K562 (cell line): Measurements from ENCODE around the gene CEP131.

ENCODE experiments used
- FOSL1 ChIP-seq: fragments of 200-800 bp; sonication (Bioruptor generic); conservative IDR thresholded peaks from 2 replicates; pipeline ENCODE4 v1.6.1; 2016; ENCODE audit warnings: missing genetic modification characterization, missing compliant biosample characterization
- JUND ChIP-seq, 2 experiments: IDR thresholded peaks; 2 replicates in 1 of 2; 3 replicates in 1 of 2; pipeline ENCODE4 v1.6.1; 2011; ENCODE audit warnings: borderline replicate concordance in 2 of 2, low read depth in 2 of 2, low read length in 2 of 2, improper control_type of control experiment in 1 of 2, missing biosample characterization in 1 of 2, missing genetic modification characterization in 1 of 2, missing genetic modification reagents in 1 of 2
- KLF10 ChIP-seq: fragments of 250-450 bp; sonication (Bioruptor Pico); IDR thresholded peaks from 2 replicates; pipeline ENCODE4 v1.6.1; 2021; ENCODE audit warnings: matching md5 sums
- MAX ChIP-seq: sonication (generic); formaldehyde crosslinking; IDR thresholded peaks from 2 replicates; pipeline ENCODE4 v1.9.0; 2022; ENCODE audit warnings: mild to moderate bottlenecking, missing genetic modification reagents
- NKRF ChIP-seq: fragments of 450-650 bp; IDR thresholded peaks from 2 replicates; pipeline ENCODE4 v1.6.1; 2016; ENCODE audit warnings: borderline replicate concordance
- POLR2A ChIP-seq: fragments of 450-650 bp; conservative IDR thresholded peaks from 2 replicates; pipeline ENCODE4 v1.6.1; 2016
- SIN3A ChIP-seq, 2 experiments: fragments of 150-350 bp in 1 of 2; IDR thresholded peaks; 2 replicates each; pipeline ENCODE4 v1.6.1; 2011 to 2016; ENCODE audit warnings: borderline replicate concordance in 2 of 2, low read depth in 2 of 2, low read length in 2 of 2, mild to moderate bottlenecking in 2 of 2, moderate library complexity in 2 of 2; ENCODE audit not compliant: control insufficient read depth in 1 of 2
- ZBTB40 ChIP-seq, 2 experiments: fragments of 450-650 bp in 1 of 2; sonication (generic) in 1 of 2; formaldehyde crosslinking in 1 of 2; IDR thresholded peaks; 2 replicates each; pipeline versions ENCODE4 v1.7.1 to v1.9.0; 2016 to 2022; ENCODE audit warnings: inconsistent platforms in 1 of 2, mild to moderate bottlenecking in 1 of 2, missing genetic modification reagents in 1 of 2

- TF ChIP-seq MAX (CRISPR knock-in tag) (no peak), JUND (IDR thresholded peaks at IDR 0.05; ENCODE audit: borderline replicate concordance, low read depth, low read length) (no peak), JUND (tag; IDR thresholded peaks at IDR 0.05; ENCODE audit: borderline replicate concordance, low read depth, low read length) (no peak), NKRF (no peak), POLR2A (no peak), KLF10 (no peak), FOSL1 (tag) (no peak), SIN3A (IDR thresholded peaks at IDR 0.05; ENCODE audit: borderline replicate concordance in 2 of 2, control insufficient read depth in 1 of 2, low read depth in 2 of 2, low read length in 2 of 2) (no peak), ZBTB40 (IDR thresholded peaks at IDR 0.05) (no peak), ZBTB40 (CRISPR knock-in tag; IDR thresholded peaks at IDR 0.05) (no peak)
These were observed 57.3 kb downstream of the CEP131 start, which contains the start of gene PVALEF for GRCh38 chr17:81165246-81166032.
